Heart left ventricle (tissue), 13 donors: ENCODE data around the gene AHCYL2.

ENCODE experiments used
- POLR2A ChIP-seq, 2 donors: fragments of 450-650 bp; IDR thresholded peaks; one replicate each; pipeline ENCODE4 v1.6.1; 2017; ENCODE audit warnings: antibody characterized with exemption in 2 of 2, mild to moderate bottlenecking in 2 of 2, moderate library complexity in 2 of 2
- TF ChIP-seq, protein P1 (sequence below), 12 donors: fragments of 200-600 bp; sonication (generic) in 4 of 12; IDR thresholded peaks; one replicate each; pipeline versions ENCODE4 v1.5.0 to v1.8.0; 2018 to 2022; ENCODE audit warnings: antibody characterized with exemption in 12 of 12, mild to moderate bottlenecking in 5 of 12
- donor health status: ischemic (EF 13 %, LVEDD 7.1; RV severe dilation, severe dysfunction).
- donor health status: DM: no; HTN: yes; CAD: no.
- donor health status: DM: no; HTN: no; CAD: no.
- donor health status: ischemic (EF 25% LVEDD 6.9; RV normal size, moderate dysfunction).
- donor health status: ischemic (EF 25% LVEDD 5.7; RV mildly dilated, moderate dysfunction).
- donor health status: ischemic (EF 35%, LVEDD 5.7; RV mildly dilated, moderate dysfunction).
- donor health status: nonischemic (EF 11% LVEDD 7.7; RV severe dilation, severe dysfunction).
- donor health status: DM: yes; HTN: yes; CAD: no.
- donor health status: PGD.
- donor health status: ischemic (EF 29% LVEDD 5.4; RV normal size, mild dysfunction).
- donor health status: nonischemic (EF 23%, LVEDD 6.1; RV moderate dilation, normal function).

DNA sequence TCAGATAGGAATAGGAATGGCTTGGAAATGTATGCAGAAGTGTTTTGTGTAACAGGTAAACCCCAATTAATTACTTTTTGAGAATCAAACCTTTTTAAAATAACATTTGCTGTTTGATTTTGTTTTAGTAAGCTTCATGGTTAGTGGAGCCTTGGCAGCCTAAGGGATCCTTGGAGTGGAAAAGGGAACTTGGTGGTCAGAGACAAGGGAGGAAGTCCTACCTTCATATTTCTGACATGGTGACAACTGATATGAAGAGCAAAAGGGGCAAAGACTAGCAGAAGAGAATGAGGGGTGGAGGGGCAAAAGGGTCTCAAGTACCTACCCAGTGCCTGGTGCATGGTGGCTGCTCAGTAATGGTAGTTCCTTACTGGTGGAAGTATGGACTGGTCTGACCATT, 32.3 kb downstream of the AHCYL2 start:
- TF ChIP-seq, protein P1, sequence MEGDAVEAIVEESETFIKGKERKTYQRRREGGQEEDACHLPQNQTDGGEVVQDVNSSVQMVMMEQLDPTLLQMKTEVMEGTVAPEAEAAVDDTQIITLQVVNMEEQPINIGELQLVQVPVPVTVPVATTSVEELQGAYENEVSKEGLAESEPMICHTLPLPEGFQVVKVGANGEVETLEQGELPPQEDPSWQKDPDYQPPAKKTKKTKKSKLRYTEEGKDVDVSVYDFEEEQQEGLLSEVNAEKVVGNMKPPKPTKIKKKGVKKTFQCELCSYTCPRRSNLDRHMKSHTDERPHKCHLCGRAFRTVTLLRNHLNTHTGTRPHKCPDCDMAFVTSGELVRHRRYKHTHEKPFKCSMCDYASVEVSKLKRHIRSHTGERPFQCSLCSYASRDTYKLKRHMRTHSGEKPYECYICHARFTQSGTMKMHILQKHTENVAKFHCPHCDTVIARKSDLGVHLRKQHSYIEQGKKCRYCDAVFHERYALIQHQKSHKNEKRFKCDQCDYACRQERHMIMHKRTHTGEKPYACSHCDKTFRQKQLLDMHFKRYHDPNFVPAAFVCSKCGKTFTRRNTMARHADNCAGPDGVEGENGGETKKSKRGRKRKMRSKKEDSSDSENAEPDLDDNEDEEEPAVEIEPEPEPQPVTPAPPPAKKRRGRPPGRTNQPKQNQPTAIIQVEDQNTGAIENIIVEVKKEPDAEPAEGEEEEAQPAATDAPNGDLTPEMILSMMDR (IDR thresholded peaks at IDR 0.05) = no peak
- TF ChIP-seq POLR2A (IDR thresholded peaks at IDR 0.05) = no peak
